HepG2 (cell line): ENCODE data around the gene ZNF274. TPM values are rescaled to one million over a fixed set of nuclear protein-coding genes. Genes with fewer than 3 reads are reported as not detected.
A peak's percentile ranks its signal among the peaks of the same experiment; 100 is the strongest.

ENCODE experiments used
- CTCF ChIP-seq: sonication (generic); formaldehyde crosslinking; IDR thresholded peaks from 2 replicates; pipeline ENCODE4 v1.5.0; 2020; ENCODE audit warnings: mild to moderate bottlenecking, missing genetic modification reagents, moderate library complexity
- FLYWCH1 ChIP-seq: sonication (generic); formaldehyde crosslinking; IDR thresholded peaks from 2 replicates; pipeline ENCODE4 v1.8.1; 2023; ENCODE audit warnings: mild to moderate bottlenecking, missing genetic modification reagents
- MAZ ChIP-seq, 2 experiments: sonication (generic) in 1 of 2; formaldehyde crosslinking in 1 of 2; IDR thresholded peaks; 2 replicates each; pipeline versions ENCODE4 v1.5.0 to v1.6.1; 2012 to 2020; ENCODE audit warnings: low read depth in 2 of 2, mild to moderate bottlenecking in 2 of 2, borderline replicate concordance in 1 of 2, improper control_type of control experiment in 1 of 2, low read length in 1 of 2, missing genetic modification reagents in 1 of 2, moderate library complexity in 1 of 2
- MXD3 ChIP-seq: IDR thresholded peaks from 2 replicates; pipeline ENCODE4 v1.6.1; 2016; ENCODE audit warnings: mild to moderate bottlenecking, missing biosample characterization, missing genetic modification reagents
- MYPOP ChIP-seq: sonication (generic); formaldehyde crosslinking; IDR thresholded peaks from 2 replicates; pipeline ENCODE4 v1.8.1; 2023; ENCODE audit warnings: mild to moderate bottlenecking, moderate library complexity, missing genetic modification reagents
- SAP130 ChIP-seq: IDR thresholded peaks from 2 replicates; pipeline ENCODE4 v1.6.1; 2016; ENCODE audit warnings: low read depth
- STAG1 ChIP-seq: sonication (generic); formaldehyde crosslinking; IDR thresholded peaks from 2 replicates; pipeline ENCODE4 v1.4.0; 2020; ENCODE audit warnings: missing genetic modification reagents
- ZBTB33 ChIP-seq: sonication (generic); formaldehyde crosslinking; IDR thresholded peaks from 2 replicates; pipeline ENCODE4 v1.4.0; 2020; ENCODE audit warnings: missing genetic modification reagents
- ZNF10 ChIP-seq: sonication (generic); formaldehyde crosslinking; IDR thresholded peaks from 2 replicates; pipeline ENCODE4 v1.4.0; 2020; ENCODE audit warnings: mild to moderate bottlenecking, low read depth, missing genetic modification reagents, borderline replicate concordance
- ZNF18 ChIP-seq: sonication (generic); formaldehyde crosslinking; IDR thresholded peaks from 2 replicates; pipeline ENCODE4 v1.8.0; 2022; ENCODE audit warnings: mild to moderate bottlenecking, missing genetic modification reagents; ENCODE audit not compliant: insufficient replicate concordance
- ZNF274 ChIP-seq: sonication (generic); formaldehyde crosslinking; IDR thresholded peaks from 2 replicates; pipeline ENCODE4 v1.5.1; 2020; ENCODE audit warnings: mild to moderate bottlenecking, missing genetic modification reagents
- ZNF30 ChIP-seq: sonication (generic); formaldehyde crosslinking; IDR thresholded peaks from 2 replicates; pipeline ENCODE4 v1.5.0; 2020; ENCODE audit warnings: mild to moderate bottlenecking, missing genetic modification reagents
- ZNF564 ChIP-seq: sonication (generic); formaldehyde crosslinking; IDR thresholded peaks from 2 replicates; pipeline ENCODE4 v1.8.1; 2023; ENCODE audit warnings: mild to moderate bottlenecking, missing genetic modification reagents
- polyA plus RNA-seq, 8 experiments: library from polyadenylated mRNA; depleted of rRNA in 3 of 8; stranded (reverse) in 7 of 8; unstranded in 1 of 8; fragments of >200 nt; fragmentation: Illumina TruSeq in 4 of 8; extraction: Trizol in 4 of 8; gene quantifications; 2 replicates each; pipeline versions ENCODE4 v1.2.1 to v1.2.3, GENCODE V29; 2011 to 2016; ENCODE audit warnings: low read depth in 4 of 8, missing spikeins in 1 of 8, mixed read lengths in 1 of 8; ENCODE audit not compliant: insufficient read depth in 1 of 8
- total RNA-seq, 5 experiments: library from RNA; depleted of rRNA; stranded (reverse); fragments of >200 nt; fragmentation: Illumina TruSeq; extraction: Trizol; gene quantifications; 2 replicates each; pipeline ENCODE4 v1.2.3, GENCODE V29; 2016; ENCODE audit warnings: low read depth in 1 of 5
- TF ChIP-seq, protein P1 (sequence below), 2 experiments: IDR thresholded peaks; 2 replicates each; pipeline ENCODE4 v1.6.1; 2011 to 2012; ENCODE audit warnings: low read length in 2 of 2, borderline replicate concordance in 1 of 2, low read depth in 1 of 2, mild to moderate bottlenecking in 1 of 2, moderate library complexity in 1 of 2
- TF ChIP-seq, protein P2 (sequence below): sonication (generic); formaldehyde crosslinking; IDR thresholded peaks from 2 replicates; pipeline ENCODE4 v1.8.0; 2022; ENCODE audit warnings: missing genetic modification reagents, mild to moderate bottlenecking, borderline replicate concordance

Gene ZNF274
- total and polyA plus RNA-seq, 2 of the 13 experiments (the other 11 are each of a cell fraction or from before 2014, with no cell fraction given): 16.1 to 23.0 TPM

DNA sequence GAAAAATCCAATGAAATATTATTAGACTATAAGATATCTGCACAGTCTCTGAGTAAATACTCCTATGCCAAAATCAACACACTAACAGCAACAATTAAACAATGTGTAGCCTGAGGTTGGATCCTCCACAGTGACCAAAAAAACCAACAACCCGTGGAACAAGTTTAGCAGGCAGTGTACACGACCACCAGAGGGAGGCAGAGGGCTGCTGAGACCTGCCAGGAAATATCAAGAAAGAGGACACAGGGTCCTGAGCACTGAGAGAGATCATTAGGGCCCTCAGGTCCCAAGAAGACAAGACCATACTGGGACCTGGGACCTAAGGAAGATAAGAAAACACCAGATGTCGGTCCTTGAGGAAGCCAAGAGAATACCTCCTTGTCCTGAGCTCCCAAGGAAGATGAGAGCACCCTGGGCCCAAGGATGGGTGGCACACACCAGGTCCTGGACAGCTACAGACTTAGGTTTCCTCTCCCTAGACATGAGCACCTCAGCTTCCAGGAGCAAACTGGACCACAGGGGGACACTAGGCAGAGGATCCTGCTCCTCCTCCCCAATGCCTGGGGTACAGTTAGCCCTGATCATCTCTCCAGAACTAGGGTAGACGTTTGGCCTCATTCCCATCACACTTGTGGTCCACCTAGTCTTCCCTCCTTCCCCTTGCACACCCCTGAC is 822 bp upstream of the ZNF274 start (continued):
- TF ChIP-seq CTCF (CRISPR knock-in tag) (peak; percentile 87), ZNF564 (CRISPR knock-in tag) (0 out of 2 replicates have a peak, but pooled peaks have one; percentile 13), MYPOP (no peak), MAZ (IDR thresholded peaks at IDR 0.05; ENCODE audit: borderline replicate concordance, low read depth, low read length) (no peak), MAZ (CRISPR knock-in tag; IDR thresholded peaks at IDR 0.05; ENCODE audit: low read depth) (peak; percentile 64; the same call in 1 of the 2 replicates), SAP130 (CRISPR knock-in tag) (peak; percentile 41; the same call in 1 of the 2 replicates), ZNF18 (CRISPR knock-in tag) (no peak), FLYWCH1 (CRISPR knock-in tag) (no peak), ZBTB33 (CRISPR knock-in tag) (0 out of 2 replicates have a peak, but pooled peaks have one; percentile 20), ZNF10 (CRISPR knock-in tag) (no peak), ZNF30 (no peak), STAG1 (CRISPR knock-in tag) (peak; percentile 88), ZNF274 (peak; percentile 27; the same call in 1 of the 2 replicates), MXD3 (CRISPR knock-in tag) (0 out of 2 replicates have a peak, but pooled peaks have one; percentile 5)
- TF ChIP-seq, protein P1, sequence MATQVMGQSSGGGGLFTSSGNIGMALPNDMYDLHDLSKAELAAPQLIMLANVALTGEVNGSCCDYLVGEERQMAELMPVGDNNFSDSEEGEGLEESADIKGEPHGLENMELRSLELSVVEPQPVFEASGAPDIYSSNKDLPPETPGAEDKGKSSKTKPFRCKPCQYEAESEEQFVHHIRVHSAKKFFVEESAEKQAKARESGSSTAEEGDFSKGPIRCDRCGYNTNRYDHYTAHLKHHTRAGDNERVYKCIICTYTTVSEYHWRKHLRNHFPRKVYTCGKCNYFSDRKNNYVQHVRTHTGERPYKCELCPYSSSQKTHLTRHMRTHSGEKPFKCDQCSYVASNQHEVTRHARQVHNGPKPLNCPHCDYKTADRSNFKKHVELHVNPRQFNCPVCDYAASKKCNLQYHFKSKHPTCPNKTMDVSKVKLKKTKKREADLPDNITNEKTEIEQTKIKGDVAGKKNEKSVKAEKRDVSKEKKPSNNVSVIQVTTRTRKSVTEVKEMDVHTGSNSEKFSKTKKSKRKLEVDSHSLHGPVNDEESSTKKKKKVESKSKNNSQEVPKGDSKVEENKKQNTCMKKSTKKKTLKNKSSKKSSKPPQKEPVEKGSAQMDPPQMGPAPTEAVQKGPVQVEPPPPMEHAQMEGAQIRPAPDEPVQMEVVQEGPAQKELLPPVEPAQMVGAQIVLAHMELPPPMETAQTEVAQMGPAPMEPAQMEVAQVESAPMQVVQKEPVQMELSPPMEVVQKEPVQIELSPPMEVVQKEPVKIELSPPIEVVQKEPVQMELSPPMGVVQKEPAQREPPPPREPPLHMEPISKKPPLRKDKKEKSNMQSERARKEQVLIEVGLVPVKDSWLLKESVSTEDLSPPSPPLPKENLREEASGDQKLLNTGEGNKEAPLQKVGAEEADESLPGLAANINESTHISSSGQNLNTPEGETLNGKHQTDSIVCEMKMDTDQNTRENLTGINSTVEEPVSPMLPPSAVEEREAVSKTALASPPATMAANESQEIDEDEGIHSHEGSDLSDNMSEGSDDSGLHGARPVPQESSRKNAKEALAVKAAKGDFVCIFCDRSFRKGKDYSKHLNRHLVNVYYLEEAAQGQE (IDR thresholded peaks at IDR 0.05; ENCODE audit: borderline replicate concordance in 1 of 2, low read depth in 1 of 2, low read length in 2 of 2): no peak
- TF ChIP-seq, protein P2, sequence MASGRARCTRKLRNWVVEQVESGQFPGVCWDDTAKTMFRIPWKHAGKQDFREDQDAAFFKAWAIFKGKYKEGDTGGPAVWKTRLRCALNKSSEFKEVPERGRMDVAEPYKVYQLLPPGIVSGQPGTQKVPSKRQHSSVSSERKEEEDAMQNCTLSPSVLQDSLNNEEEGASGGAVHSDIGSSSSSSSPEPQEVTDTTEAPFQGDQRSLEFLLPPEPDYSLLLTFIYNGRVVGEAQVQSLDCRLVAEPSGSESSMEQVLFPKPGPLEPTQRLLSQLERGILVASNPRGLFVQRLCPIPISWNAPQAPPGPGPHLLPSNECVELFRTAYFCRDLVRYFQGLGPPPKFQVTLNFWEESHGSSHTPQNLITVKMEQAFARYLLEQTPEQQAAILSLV: 0 out of 2 replicates have a peak, but pooled peaks have one; percentile 46
